ENCODE results near the gene SMIM23. TPM values are rescaled to one million over a fixed set of nuclear protein-coding genes. Genes with fewer than 3 reads are reported as not detected.
A peak's percentile ranks its signal among the peaks of the same experiment; 100 is the strongest.

Gene SMIM23
- total and polyA plus RNA-seq, 4 donors = not detected

- H3K4me3 ChIP-seq = no peak overlapping the region
- no peaks in the 10 kb centered on the region for H3K4me1 ChIP-seq (ENCODE audit: control insufficient read depth in 5 of 5, insufficient read depth in 5 of 5, low read length in 5 of 5)
- no peak overlapping the region for H3K9ac ChIP-seq (ENCODE audit: insufficient read depth in 1 of 2, low read length in 2 of 2)
- H3K27me3 ChIP-seq (ENCODE audit: control insufficient read depth in 3 of 3, insufficient read depth in 3 of 3, low read length in 2 of 3) = no peaks in the 10 kb centered on the region
- peak in 2 of 3 donors; percentile 14 to 51 for DNase-seq
- H3K27ac ChIP-seq (ENCODE audit: low read depth in 1 of 2, low read length in 1 of 2) = no peak overlapping the region
- 64 to 70% methylated on average over 7 of the region's 7 CpGs for WGBS, 2 donors
- ATAC-seq (ENCODE audit: insufficient read depth, low FRiP score) = no peak
- H3K9me3 ChIP-seq (ENCODE audit: control insufficient read depth in 4 of 4, insufficient read depth in 3 of 4, low read length in 3 of 4) = peaks cover 0 to 2% (median 0%) of the 10 kb centered on the region in 4 donors
- no peaks in the 10 kb centered on the region for H3K36me3 ChIP-seq (ENCODE audit: control insufficient read depth in 4 of 4, insufficient read depth in 4 of 4, low read length in 4 of 4)
- no peak for TF ChIP-seq CTCF (IDR thresholded peaks at IDR 0.05; ENCODE audit: control extremely low read depth, extremely low read depth)
Observed at GRCh38 chr5:171813813-171814490, 28.3 kb downstream of the SMIM23 start.

GRCh38 chr5:171816666-171817065 is 31.0 kb downstream of the SMIM23 start:
- H3K27me3 ChIP-seq (ENCODE audit: control insufficient read depth in 3 of 3, insufficient read depth in 3 of 3, low read length in 2 of 3) = no peaks in the 10 kb centered on the region
- WGBS, 2 donors = 47 to 81% methylated on average over 1 of the region's 1 CpG

GRCh38 chr5:171820561-171820960 is 34.9 kb downstream of the SMIM23 start:
- ATAC-seq (ENCODE audit: insufficient read depth, low FRiP score) (no peak), DNase-seq (no peak)
- Histone ChIP-seq H3K9ac (ENCODE audit: insufficient read depth in 1 of 2, low read length in 2 of 2) (no peak overlapping the region), H3K27me3 (ENCODE audit: control insufficient read depth in 3 of 3, insufficient read depth in 3 of 3, low read length in 2 of 3) (no peaks in the 10 kb centered on the region), H3K9me3 (ENCODE audit: control insufficient read depth in 4 of 4, insufficient read depth in 3 of 4, low read length in 3 of 4) (peaks cover 0 to 6% (median 0%) of the 10 kb centered on the region in 4 donors), H3K27ac (ENCODE audit: low read depth in 1 of 2, low read length in 1 of 2) (no peak overlapping the region), H3K4me1 (ENCODE audit: control insufficient read depth in 5 of 5, insufficient read depth in 5 of 5, low read length in 5 of 5) (no peaks in the 10 kb centered on the region), H3K36me3 (ENCODE audit: control insufficient read depth in 4 of 4, insufficient read depth in 4 of 4, low read length in 4 of 4) (no peaks in the 10 kb centered on the region), H3K4me3 (no peak overlapping the region)
- no peak for TF ChIP-seq CTCF (IDR thresholded peaks at IDR 0.05; ENCODE audit: control extremely low read depth, extremely low read depth)
- WGBS, 2 donors = 88 to 92% methylated on average over 11 of the region's 11 CpGs

More at GRCh38 chr5:171816666-171817065, 31.0 kb downstream of the SMIM23 start:
- Histone ChIP-seq H3K27ac (ENCODE audit: low read depth in 1 of 2, low read length in 1 of 2) (no peak overlapping the region), H3K36me3 (ENCODE audit: control insufficient read depth in 4 of 4, insufficient read depth in 4 of 4, low read length in 4 of 4) (no peaks in the 10 kb centered on the region), H3K9ac (ENCODE audit: insufficient read depth in 1 of 2, low read length in 2 of 2) (no peak overlapping the region), H3K4me3 (no peak overlapping the region), H3K9me3 (ENCODE audit: control insufficient read depth in 4 of 4, insufficient read depth in 3 of 4, low read length in 3 of 4) (peaks cover 0 to under 1% (median 0%) of the 10 kb centered on the region in 4 donors), H3K4me1 (ENCODE audit: control insufficient read depth in 5 of 5, insufficient read depth in 5 of 5, low read length in 5 of 5) (no peaks in the 10 kb centered on the region)
- TF ChIP-seq CTCF (IDR thresholded peaks at IDR 0.05; ENCODE audit: control extremely low read depth, extremely low read depth) = no peak
- DNase-seq = no peak
- no peak for ATAC-seq (ENCODE audit: insufficient read depth, low FRiP score)

Measured in lung (tissue), 12 donors.